Skeletal muscle satellite cell (primary cell): ENCODE results near the gene RNASE8.
"Not testable (repeated sequence)": the region's sequence is repeated elsewhere in the genome, so short reads cannot be mapped to it uniquely, and the experiment has no call there.

ENCODE experiments used
- H3K27me3 ChIP-seq: 2 replicates; pipeline ENCODE4 v1.7.0; 2013; ENCODE audit warnings: low read length; ENCODE audit not compliant: control insufficient read depth, insufficient read depth
- H3K36me3 ChIP-seq: 2 replicates; pipeline ENCODE4 v1.7.0; 2013; ENCODE audit warnings: mild to moderate bottlenecking, control low read depth, low read length; ENCODE audit not compliant: insufficient read depth
- H3K4me1 ChIP-seq: 2 replicates; pipeline ENCODE4 v1.7.0; 2013; ENCODE audit warnings: low read length; ENCODE audit not compliant: control insufficient read depth, insufficient read depth
- H3K4me2 ChIP-seq: 2 replicates; pipeline ENCODE4 v1.7.0; 2013; ENCODE audit warnings: mild to moderate bottlenecking, low read length
- H3K4me3 ChIP-seq: 2 replicates; pipeline ENCODE4 v1.7.0; 2013; ENCODE audit warnings: low read length
- H3K9ac ChIP-seq: 2 replicates; pipeline ENCODE4 v1.7.0; 2013; ENCODE audit warnings: mild to moderate bottlenecking, low read depth, low read length, moderate library complexity
- H3K9me3 ChIP-seq: replicated peaks from 2 replicates; pipeline ENCODE4 v1.7.0; 2013; ENCODE audit warnings: mild to moderate bottlenecking, control low read depth, low read length

RNASE8 gene

DNA sequence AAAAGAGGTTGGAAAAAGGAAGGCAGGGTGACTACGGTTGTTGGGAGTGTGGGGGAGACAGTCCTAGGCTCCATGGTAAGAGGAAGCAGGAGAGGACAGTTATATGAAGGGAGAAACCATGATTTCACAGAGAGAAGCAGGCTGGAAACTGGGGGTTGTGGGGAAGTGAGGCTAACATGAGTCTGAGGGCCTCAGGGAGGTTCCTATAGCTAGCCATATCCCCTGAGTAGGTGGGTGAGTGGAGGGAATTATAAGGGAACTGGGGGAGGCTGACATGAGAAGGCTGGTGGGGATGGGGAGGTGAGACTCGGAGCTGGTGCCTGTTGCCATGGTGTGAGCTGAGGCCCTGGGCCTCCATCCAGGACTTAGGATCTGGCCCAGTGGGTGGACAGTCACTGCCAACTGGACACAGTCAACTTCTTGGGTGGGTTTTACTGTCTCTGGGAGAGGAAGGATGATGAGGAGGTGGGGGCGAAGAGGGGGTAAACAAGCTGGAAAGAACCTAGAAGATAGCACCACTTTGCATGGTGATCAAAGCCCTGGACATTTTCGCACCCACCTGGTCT, 24.4 kb upstream of the RNASE8 start:
- H3K9me3 ChIP-seq: no peaks in the 10 kb centered on the region
- H3K4me1 ChIP-seq: no peaks in the 10 kb centered on the region
- no peaks in the 10 kb centered on the region for H3K36me3 ChIP-seq
- no peak overlapping the region for H3K9ac ChIP-seq
- no peak overlapping the region for H3K4me2 ChIP-seq
- H3K27me3 ChIP-seq: peaks cover 70% of the 10 kb centered on the region
- no peak overlapping the region for H3K4me3 ChIP-seq

GRCh38 chr14:21034707-21035106, 22.9 kb upstream of the RNASE8 start, which contains the start of gene RNASE13:
Gene RNASE13 (minus strand): TSS chr14:21034807. CDS start chr14:21034288, 519 bp downstream.
- H3K4me3 ChIP-seq: no peak within 1 kb of the TSS
- no peaks in the 10 kb centered on the region for H3K36me3 ChIP-seq
- H3K9ac ChIP-seq: no peak within 1 kb of the TSS
- H3K4me2 ChIP-seq: no peak within 1 kb of the TSS
- H3K27me3 ChIP-seq: peaks cover 72% of the 10 kb centered on the region
- no peaks in the 10 kb centered on the region for H3K9me3 ChIP-seq
- peaks cover 12% of the 10 kb centered on the region for H3K4me1 ChIP-seq

DNA sequence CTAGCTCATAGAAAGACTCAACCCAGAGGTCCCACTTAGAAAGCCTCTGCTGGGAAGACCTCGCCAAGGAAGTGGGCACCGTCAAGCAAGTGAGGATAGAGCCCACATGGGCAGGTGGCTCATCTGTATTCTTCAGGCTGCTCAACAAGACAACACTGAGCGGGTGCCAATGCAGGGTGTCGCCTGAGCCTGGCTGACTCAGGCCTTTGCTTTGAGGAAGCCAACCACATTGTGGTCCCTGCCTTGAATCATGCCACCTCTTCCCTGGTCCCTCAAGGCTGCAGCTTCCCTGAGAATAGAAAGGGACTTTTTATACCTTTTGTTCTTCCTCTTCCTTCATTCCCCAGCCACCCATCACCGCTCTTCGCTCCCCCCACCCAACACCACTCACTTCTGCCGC, 20.9 kb upstream of the RNASE8 start:
- no peaks in the 10 kb centered on the region for H3K9me3 ChIP-seq
- H3K4me1 ChIP-seq: peaks cover 19% of the 10 kb centered on the region
- no peak overlapping the region for H3K4me2 ChIP-seq
- H3K4me3 ChIP-seq: no peak overlapping the region
- no peak overlapping the region for H3K9ac ChIP-seq
- H3K27me3 ChIP-seq: peaks cover 51% of the 10 kb centered on the region
- no peaks in the 10 kb centered on the region for H3K36me3 ChIP-seq

- Histone ChIP-seq H3K9me3 (no peaks in the 10 kb centered on the region), H3K36me3 (no peaks in the 10 kb centered on the region), H3K4me1 (peaks cover 24% of the 10 kb centered on the region), H3K4me2 (no peak overlapping the region), H3K9ac (no peak overlapping the region), H3K4me3 (no peak overlapping the region), H3K27me3 (peaks cover 47% of the 10 kb centered on the region)
These were observed 20.5 kb upstream of the RNASE8 start for GRCh38 chr14:21037156-21037555.

GRCh38 chr14:21038441-21039422, 18.9 kb upstream of the RNASE8 start:
- Histone ChIP-seq H3K36me3 (no peaks in the 10 kb centered on the region), H3K27me3 (peaks cover 43% of the 10 kb centered on the region), H3K4me2 (peak overlapping the region; percentile 43), H3K4me1 (peaks cover 39% of the 10 kb centered on the region), H3K4me3 (no peak overlapping the region), H3K9ac (no peak overlapping the region), H3K9me3 (no peaks in the 10 kb centered on the region)

- Histone ChIP-seq H3K4me3 (no peak overlapping the region), H3K36me3 (no peaks in the 10 kb centered on the region), H3K9me3 (no peaks in the 10 kb centered on the region), H3K4me2 (no peak overlapping the region), H3K9ac (no peak overlapping the region), H3K27me3 (peaks cover 41% of the 10 kb centered on the region), H3K4me1 (peaks cover 40% of the 10 kb centered on the region)
These were observed 17.8 kb upstream of the RNASE8 start for GRCh38 chr14:21039585-21040369.

- Histone ChIP-seq H3K9me3 (no peaks in the 10 kb centered on the region), H3K27me3 (peaks cover 43% of the 10 kb centered on the region), H3K36me3 (no peaks in the 10 kb centered on the region), H3K4me2 (no peak overlapping the region), H3K4me3 (no peak overlapping the region), H3K9ac (no peak overlapping the region), H3K4me1 (peaks cover 40% of the 10 kb centered on the region)
These were observed 17.2 kb upstream of the RNASE8 start for GRCh38 chr14:21040370-21040925.

- Histone ChIP-seq H3K4me1 (peaks cover 40% of the 10 kb centered on the region), H3K27me3 (peaks cover 42% of the 10 kb centered on the region)
- not testable (repeated sequence) for H3K36me3 ChIP-seq, H3K9me3 ChIP-seq, H3K9ac ChIP-seq, H3K4me2 ChIP-seq, H3K4me3 ChIP-seq
These were observed 16.7 kb upstream of the RNASE8 start for GRCh38 chr14:21040941-21041340.

DNA sequence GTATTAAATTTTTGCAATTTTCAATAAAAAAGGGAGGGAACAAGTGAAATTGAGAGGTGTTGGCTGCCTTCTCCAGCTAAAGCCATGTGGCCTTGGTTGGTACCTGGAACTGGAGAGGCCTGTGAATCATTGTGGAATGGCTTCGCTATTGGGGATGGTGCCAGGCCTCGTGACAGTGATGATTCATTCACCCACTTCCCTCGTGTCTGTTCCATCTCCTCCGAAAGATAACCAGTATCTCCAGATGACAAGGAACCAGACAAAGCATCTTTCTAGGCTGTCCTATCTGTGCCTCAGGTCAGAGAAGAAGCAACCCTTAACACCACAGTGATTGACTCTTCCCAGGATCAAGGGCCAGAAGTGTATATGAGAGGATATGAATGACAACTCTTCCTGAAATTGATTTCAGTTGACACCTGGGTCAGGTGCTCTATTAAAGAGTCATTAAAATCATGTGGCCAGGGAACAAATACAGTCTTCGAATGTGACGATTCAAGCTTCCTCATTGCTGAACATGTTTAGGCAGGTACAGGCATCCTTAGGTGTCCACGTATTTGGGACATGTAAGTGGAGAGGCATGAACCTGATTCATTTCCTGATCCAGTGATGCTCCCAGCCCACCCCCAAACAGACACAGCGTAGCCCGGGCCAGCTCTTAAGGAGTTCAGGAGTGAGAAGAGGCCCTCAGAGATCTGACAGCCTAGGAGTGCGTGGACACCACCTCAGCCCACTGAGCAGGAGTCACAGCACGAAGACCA, 15.8 kb upstream of the RNASE8 start, which contains the start of gene RNASE7:
TSS of gene RNASE7 (plus strand) at position 687 of the 758 bp plus-strand sequence. CDS start 631 bp downstream, outside the sequence.
- peaks cover 38% of the 10 kb centered on the region for H3K27me3 ChIP-seq
- H3K9ac ChIP-seq: no peak within 1 kb of the TSS
- H3K4me2 ChIP-seq: peak within 1 kb of the TSS; percentile 21
- no peaks in the 10 kb centered on the region for H3K36me3 ChIP-seq
- no peaks in the 10 kb centered on the region for H3K9me3 ChIP-seq
- H3K4me3 ChIP-seq: no peak within 1 kb of the TSS
- H3K4me1 ChIP-seq: peaks cover 40% of the 10 kb centered on the region

DNA sequence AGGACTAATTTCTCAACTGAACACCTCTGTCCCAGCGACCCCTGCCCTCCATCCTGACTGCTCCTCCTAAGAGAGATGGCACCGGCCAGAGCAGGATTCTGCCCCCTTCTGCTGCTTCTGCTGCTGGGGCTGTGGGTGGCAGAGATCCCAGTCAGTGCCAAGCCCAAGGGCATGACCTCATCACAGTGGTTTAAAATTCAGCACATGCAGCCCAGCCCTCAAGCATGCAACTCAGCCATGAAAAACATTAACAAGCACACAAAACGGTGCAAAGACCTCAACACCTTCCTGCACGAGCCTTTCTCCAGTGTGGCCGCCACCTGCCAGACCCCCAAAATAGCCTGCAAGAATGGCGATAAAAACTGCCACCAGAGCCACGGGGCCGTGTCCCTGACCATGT, 14.7 kb upstream of the RNASE8 start:
- H3K9ac ChIP-seq: no peak overlapping the region
- H3K4me3 ChIP-seq: no peak overlapping the region
- H3K27me3 ChIP-seq: peaks cover 38% of the 10 kb centered on the region
- peak overlapping the region; percentile 21 for H3K4me2 ChIP-seq
- peaks cover 40% of the 10 kb centered on the region for H3K4me1 ChIP-seq
- no peaks in the 10 kb centered on the region for H3K36me3 ChIP-seq
- no peaks in the 10 kb centered on the region for H3K9me3 ChIP-seq
